ENCODE results near the gene TLR8. TPM values are rescaled to one million over a fixed set of nuclear protein-coding genes. Genes with fewer than 3 reads are reported as not detected.

Gene TLR8
- polyA plus RNA-seq, 2 of the 4 experiments (the other 2 are of a cell fraction), result not detected

DNA sequence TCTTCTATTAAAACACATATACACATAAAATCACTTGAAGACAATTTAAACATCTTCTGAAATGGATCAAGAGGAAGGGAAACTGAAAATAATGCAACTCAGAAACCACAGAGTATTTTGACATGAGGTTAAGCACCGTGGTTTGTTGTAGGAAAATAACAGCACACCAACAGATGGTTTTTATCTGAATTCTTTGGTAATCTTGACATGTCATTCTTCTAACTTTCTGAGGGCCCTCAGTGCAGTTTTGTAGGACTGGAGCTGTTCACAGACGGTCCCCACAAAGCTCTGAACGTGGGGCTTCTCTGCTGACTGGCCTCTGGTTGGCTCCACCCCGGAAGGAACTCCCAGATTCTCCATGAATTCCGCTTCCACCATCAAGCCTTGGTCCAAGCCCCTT, 16.0 kb upstream of the TLR8 start:
- ChIA-PET POLR2A (no interaction called here), CTCF (interaction anchor here (0.5 to 0.6 kb wide), 2 partner anchors 76 to 829 kb away, joined by 3 to 5 read pairs; no protein-coding TSS in a partner anchor)
- no peak for ATAC-seq
- DNase-seq (ENCODE audit: low read depth in 1 of 2, low spot score in 1 of 2), result no peak
- no peak for FAIRE-seq
- no peak for TF ChIP-seq CBX8 (IDR thresholded peaks at IDR 0.05)
- no peak for TF ChIP-seq POLR2A (IDR thresholded peaks at IDR 0.05; ENCODE audit: low read length)
- no peak for TF ChIP-seq JUNB (IDR thresholded peaks at IDR 0.05)
- TF ChIP-seq CHD2 (IDR thresholded peaks at IDR 0.05; ENCODE audit: low read length, partially characterized antibody), result no peak
- TF ChIP-seq, protein P1, sequence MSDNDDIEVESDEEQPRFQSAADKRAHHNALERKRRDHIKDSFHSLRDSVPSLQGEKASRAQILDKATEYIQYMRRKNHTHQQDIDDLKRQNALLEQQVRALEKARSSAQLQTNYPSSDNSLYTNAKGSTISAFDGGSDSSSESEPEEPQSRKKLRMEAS (IDR thresholded peaks at IDR 0.05), result no peak
- TF ChIP-seq JUN (IDR thresholded peaks at IDR 0.05), result no peak
- no peak for TF ChIP-seq POLR2AphosphoS2 (conservative IDR thresholded peaks at IDR 0.05; ENCODE audit: low read length)
- TF ChIP-seq FOSB (CRISPR knock-in tag; IDR thresholded peaks at IDR 0.05), result no peak
- H3K9me3 ChIP-seq, result no peaks in the 10 kb centered on the region
- H3K4me1 ChIP-seq, result no peaks in the 10 kb centered on the region
- no peak overlapping the region for H3K4me2 ChIP-seq
- WGBS (ENCODE audit: missing lambda C conversion rate), result 16% methylated on average over 5 of the region's 5 CpGs
- H3K4me3 ChIP-seq, result no peak overlapping the region
- H3K27ac ChIP-seq, result no peak overlapping the region

DNA sequence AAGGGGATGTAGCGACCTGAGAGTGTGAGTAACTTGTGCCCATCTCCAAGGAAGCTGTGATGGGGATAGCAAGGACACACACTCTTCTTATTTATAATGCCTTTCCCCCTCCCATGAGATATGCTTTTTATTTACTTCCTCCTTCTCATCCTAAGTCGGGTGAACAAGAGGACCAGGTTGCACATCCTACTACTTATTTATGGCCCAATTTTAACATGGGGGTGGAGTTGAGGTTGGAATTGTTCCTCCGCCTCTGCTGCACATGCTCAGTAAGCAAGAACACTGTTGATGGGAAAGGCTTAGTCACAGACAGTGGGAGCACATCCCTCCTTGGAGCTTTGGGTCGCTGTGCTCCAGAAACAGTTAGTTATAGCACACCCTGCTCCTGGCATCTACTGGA, 15.2 kb upstream of the TLR8 start:
- WGBS (ENCODE audit: missing lambda C conversion rate), result 35% methylated on average over 4 of the region's 4 CpGs
- FAIRE-seq, result no peak

More for the DNA sequence above, 15.2 kb upstream of the TLR8 start:
- TF ChIP-seq RAD21 (conservative IDR thresholded peaks at IDR 0.05 in 1 of 2, IDR thresholded peaks at IDR 0.05 in 1 of 2), result no peak
- TF ChIP-seq ZNF302 (CRISPR knock-in tag; IDR thresholded peaks at IDR 0.05), result no peak
- TF ChIP-seq, protein P2, sequence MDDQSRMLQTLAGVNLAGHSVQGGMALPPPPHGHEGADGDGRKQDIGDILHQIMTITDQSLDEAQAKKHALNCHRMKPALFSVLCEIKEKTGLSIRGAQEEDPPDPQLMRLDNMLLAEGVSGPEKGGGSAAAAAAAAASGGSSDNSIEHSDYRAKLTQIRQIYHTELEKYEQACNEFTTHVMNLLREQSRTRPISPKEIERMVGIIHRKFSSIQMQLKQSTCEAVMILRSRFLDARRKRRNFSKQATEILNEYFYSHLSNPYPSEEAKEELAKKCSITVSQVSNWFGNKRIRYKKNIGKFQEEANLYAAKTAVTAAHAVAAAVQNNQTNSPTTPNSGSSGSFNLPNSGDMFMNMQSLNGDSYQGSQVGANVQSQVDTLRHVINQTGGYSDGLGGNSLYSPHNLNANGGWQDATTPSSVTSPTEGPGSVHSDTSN (IDR thresholded peaks at IDR 0.05), result no peak
- no peak for TF ChIP-seq TP53 (CRISPR knock-in tag; IDR thresholded peaks at IDR 0.05)
- no peak for TF ChIP-seq CBX2 (IDR thresholded peaks at IDR 0.05; ENCODE audit: borderline replicate concordance, low read depth)
- no peak for TF ChIP-seq JUN (IDR thresholded peaks at IDR 0.05)
- TF ChIP-seq HEYL (CRISPR knock-in tag; IDR thresholded peaks at IDR 0.05), result no peak
- TF ChIP-seq FOSB (CRISPR knock-in tag; IDR thresholded peaks at IDR 0.05), result no peak
- no peak for TF ChIP-seq EHMT2 (IDR thresholded peaks at IDR 0.05; ENCODE audit: low read depth)
- no peak for TF ChIP-seq ZFP36 (IDR thresholded peaks at IDR 0.05; ENCODE audit: borderline replicate concordance, partially characterized antibody)
- no peak for TF ChIP-seq RARB (CRISPR knock-in tag; IDR thresholded peaks at IDR 0.05)
- TF ChIP-seq, protein P3, sequence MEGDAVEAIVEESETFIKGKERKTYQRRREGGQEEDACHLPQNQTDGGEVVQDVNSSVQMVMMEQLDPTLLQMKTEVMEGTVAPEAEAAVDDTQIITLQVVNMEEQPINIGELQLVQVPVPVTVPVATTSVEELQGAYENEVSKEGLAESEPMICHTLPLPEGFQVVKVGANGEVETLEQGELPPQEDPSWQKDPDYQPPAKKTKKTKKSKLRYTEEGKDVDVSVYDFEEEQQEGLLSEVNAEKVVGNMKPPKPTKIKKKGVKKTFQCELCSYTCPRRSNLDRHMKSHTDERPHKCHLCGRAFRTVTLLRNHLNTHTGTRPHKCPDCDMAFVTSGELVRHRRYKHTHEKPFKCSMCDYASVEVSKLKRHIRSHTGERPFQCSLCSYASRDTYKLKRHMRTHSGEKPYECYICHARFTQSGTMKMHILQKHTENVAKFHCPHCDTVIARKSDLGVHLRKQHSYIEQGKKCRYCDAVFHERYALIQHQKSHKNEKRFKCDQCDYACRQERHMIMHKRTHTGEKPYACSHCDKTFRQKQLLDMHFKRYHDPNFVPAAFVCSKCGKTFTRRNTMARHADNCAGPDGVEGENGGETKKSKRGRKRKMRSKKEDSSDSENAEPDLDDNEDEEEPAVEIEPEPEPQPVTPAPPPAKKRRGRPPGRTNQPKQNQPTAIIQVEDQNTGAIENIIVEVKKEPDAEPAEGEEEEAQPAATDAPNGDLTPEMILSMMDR (IDR thresholded peaks at IDR 0.05), result no peak
- TF ChIP-seq, protein P1 (IDR thresholded peaks at IDR 0.05), result no peak
- TF ChIP-seq, protein P4, sequence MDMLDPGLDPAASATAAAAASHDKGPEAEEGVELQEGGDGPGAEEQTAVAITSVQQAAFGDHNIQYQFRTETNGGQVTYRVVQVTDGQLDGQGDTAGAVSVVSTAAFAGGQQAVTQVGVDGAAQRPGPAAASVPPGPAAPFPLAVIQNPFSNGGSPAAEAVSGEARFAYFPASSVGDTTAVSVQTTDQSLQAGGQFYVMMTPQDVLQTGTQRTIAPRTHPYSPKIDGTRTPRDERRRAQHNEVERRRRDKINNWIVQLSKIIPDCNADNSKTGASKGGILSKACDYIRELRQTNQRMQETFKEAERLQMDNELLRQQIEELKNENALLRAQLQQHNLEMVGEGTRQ (IDR thresholded peaks at IDR 0.05), result no peak
- TF ChIP-seq KDM1A (IDR thresholded peaks at IDR 0.05; ENCODE audit: low read depth), result no peak
- TF ChIP-seq, protein P5, sequence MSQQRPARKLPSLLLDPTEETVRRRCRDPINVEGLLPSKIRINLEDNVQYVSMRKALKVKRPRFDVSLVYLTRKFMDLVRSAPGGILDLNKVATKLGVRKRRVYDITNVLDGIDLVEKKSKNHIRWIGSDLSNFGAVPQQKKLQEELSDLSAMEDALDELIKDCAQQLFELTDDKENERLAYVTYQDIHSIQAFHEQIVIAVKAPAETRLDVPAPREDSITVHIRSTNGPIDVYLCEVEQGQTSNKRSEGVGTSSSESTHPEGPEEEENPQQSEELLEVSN (IDR thresholded peaks at IDR 0.05; ENCODE audit: borderline replicate concordance, low read depth), result no peak
- TF ChIP-seq, protein P6, sequence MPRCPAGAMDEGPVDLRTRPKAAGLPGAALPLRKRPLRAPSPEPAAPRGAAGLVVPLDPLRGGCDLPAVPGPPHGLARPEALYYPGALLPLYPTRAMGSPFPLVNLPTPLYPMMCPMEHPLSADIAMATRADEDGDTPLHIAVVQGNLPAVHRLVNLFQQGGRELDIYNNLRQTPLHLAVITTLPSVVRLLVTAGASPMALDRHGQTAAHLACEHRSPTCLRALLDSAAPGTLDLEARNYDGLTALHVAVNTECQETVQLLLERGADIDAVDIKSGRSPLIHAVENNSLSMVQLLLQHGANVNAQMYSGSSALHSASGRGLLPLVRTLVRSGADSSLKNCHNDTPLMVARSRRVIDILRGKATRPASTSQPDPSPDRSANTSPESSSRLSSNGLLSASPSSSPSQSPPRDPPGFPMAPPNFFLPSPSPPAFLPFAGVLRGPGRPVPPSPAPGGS (IDR thresholded peaks at IDR 0.05), result no peak
- POLR2A ChIA-PET, result no interaction called here
- Histone ChIP-seq H3K4me3 (no peak overlapping the region), H3K4me2 (no peak overlapping the region), H3K27ac (no peak overlapping the region), H3K4me1 (no peaks in the 10 kb centered on the region), H3K9me3 (no peaks in the 10 kb centered on the region)
- DNase-seq (ENCODE audit: low read depth in 1 of 2, low spot score in 1 of 2) (no peak), ATAC-seq (no peak)
- CTCF ChIA-PET, result interaction anchor here (1.0 kb wide), 1 partner anchor 77 kb away, joined by 3 read pairs; no protein-coding TSS in a partner anchor

Data from A549 (cell line).